Lung microvascular endothelial cell (primary cell): ENCODE data around the gene FCMR. TPM values are rescaled to one million over a fixed set of nuclear protein-coding genes. Genes with fewer than 3 reads are reported as not detected.

Experiments
- DNase-seq, 2 donors: peaks; one replicate each; pipeline versions ENCODE4 v3.0.0 to v3.0.0-alpha.2; 2010; ENCODE audit warnings: low read depth in 2 of 2
- total RNA-seq: library from RNA; depleted of rRNA; stranded (reverse); fragments of >200 nt; gene quantifications from 2 replicates; pipeline ENCODE4 v1.2.1, GENCODE V29; 2014

FCMR gene
- total RNA-seq, 1 donor from 2014 or later: not detected

- no peak for DNase-seq
Measured at GRCh38 chr1:206949641-206950040, 27.9 kb upstream of the FCMR start.

- no peak for DNase-seq
Measured at GRCh38 chr1:206949208-206949607, 27.5 kb upstream of the FCMR start.

GRCh38 chr1:206947255-206947654 is 25.5 kb upstream of the FCMR start:
- DNase-seq: no peak

GRCh38 chr1:206946261-206946660 is 24.5 kb upstream of the FCMR start, which contains the start of gene PIGR:
PIGR (minus strand) TSS chr1:206946466; CDS start chr1:206940531, 5,935 bp downstream.
- DNase-seq: no peak

- no peak for DNase-seq
Measured at GRCh38 chr1:206945779-206946178, 24.0 kb upstream of the FCMR start.

GRCh38 chr1:206944703-206945102 is 23.0 kb upstream of the FCMR start:
- no peak for DNase-seq

GRCh38 chr1:206941766-206942418 is 20.2 kb upstream of the FCMR start:
- no peak for DNase-seq

GRCh38 chr1:206940588-206940936 is 18.8 kb upstream of the FCMR start:
- no peak for DNase-seq

- DNase-seq: no peak
Measured at GRCh38 chr1:206939841-206940587, 18.3 kb upstream of the FCMR start.

- DNase-seq: no peak
Measured at GRCh38 chr1:206939131-206939530, 17.4 kb upstream of the FCMR start.

- DNase-seq: no peak
Measured at GRCh38 chr1:206937425-206937824, 15.7 kb upstream of the FCMR start.

- peak; percentile 31 to 53 for DNase-seq
Measured at GRCh38 chr1:206935491-206936067, 13.8 kb upstream of the FCMR start.

- peak; percentile 25 to 31 for DNase-seq
Measured at GRCh38 chr1:206933333-206933945, 11.7 kb upstream of the FCMR start.

GRCh38 chr1:206932177-206932576 is 10.4 kb upstream of the FCMR start:
- no peak for DNase-seq

GRCh38 chr1:206931709-206932108 is 10.0 kb upstream of the FCMR start:
- DNase-seq: no peak

GRCh38 chr1:206930210-206930798 is 8.6 kb upstream of the FCMR start:
- DNase-seq: no peak

GRCh38 chr1:206929524-206929923 is 7.8 kb upstream of the FCMR start:
- no peak for DNase-seq

GRCh38 chr1:206926286-206926685 is 4.5 kb upstream of the FCMR start:
- DNase-seq: no peak

- DNase-seq: no peak
Measured at GRCh38 chr1:206925106-206925736, 3.5 kb upstream of the FCMR start.

- no peak for DNase-seq
Measured at GRCh38 chr1:206924592-206925105, 2.9 kb upstream of the FCMR start.

GRCh38 chr1:206923961-206924557 is 2.3 kb upstream of the FCMR start:
- peak; percentile 6 to 7 for DNase-seq
